Stimulated activated CD4-positive, alpha-beta T cell treated with anti-CD3 and anti-CD28 coated beads, Interleukin-12 subunit alpha, Interleukin-12 subunit beta, amount 100 ng/mL, for 48 hours (primary cell): ENCODE data around the gene FBXO2.

Experiments
- DNase-seq, 3 donors: peaks; one replicate each; pipeline ENCODE4 v3.0.0-alpha.2; 2020; ENCODE audit warnings: low read depth in 2 of 3, low spot score in 1 of 3

FBXO2 gene

DNA sequence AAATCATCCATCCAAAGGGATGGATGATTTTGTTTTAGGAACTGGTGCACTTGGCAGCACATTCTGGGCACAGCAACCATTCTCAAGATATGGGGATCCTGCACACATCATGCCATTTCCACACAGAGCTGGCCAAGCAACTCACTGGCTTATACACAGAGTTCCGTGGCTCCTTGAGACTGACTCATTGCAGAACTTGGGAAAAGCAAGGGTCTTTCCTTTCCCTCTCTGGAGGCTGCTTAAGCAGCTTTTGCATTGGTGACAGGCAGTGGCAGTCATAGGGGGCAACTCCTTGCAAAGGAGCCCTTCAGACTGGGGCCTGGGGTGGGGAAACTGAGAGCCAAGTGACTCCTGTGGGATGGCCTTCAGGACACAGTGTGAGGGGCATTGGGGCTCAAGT lies 28.6 kb upstream of the FBXO2 start:
- no peak for DNase-seq

DNA sequence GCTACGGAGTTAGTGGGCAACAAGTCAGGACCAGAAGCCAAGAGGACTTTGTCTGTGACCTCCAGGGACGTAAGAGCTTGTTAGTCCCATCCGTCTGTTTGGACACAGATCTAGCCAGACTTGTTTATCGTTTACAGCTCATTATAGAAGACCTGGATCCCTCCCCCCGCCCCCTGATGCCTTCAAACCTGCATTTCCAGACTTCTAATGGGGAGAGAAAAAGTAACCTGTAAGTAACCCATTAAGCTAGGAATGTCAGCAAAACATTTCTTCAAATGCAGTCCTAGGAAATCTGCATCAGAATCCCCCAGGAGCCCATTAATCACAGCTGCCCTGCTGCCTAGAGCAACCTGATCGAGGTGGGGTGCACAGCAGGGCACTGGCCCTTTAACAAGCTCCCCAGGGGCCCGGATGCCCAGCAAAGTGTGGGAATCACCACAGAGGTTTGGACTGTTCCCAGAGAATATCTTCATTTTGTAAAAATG lies 28.1 kb upstream of the FBXO2 start:
- DNase-seq, result no peak

DNA sequence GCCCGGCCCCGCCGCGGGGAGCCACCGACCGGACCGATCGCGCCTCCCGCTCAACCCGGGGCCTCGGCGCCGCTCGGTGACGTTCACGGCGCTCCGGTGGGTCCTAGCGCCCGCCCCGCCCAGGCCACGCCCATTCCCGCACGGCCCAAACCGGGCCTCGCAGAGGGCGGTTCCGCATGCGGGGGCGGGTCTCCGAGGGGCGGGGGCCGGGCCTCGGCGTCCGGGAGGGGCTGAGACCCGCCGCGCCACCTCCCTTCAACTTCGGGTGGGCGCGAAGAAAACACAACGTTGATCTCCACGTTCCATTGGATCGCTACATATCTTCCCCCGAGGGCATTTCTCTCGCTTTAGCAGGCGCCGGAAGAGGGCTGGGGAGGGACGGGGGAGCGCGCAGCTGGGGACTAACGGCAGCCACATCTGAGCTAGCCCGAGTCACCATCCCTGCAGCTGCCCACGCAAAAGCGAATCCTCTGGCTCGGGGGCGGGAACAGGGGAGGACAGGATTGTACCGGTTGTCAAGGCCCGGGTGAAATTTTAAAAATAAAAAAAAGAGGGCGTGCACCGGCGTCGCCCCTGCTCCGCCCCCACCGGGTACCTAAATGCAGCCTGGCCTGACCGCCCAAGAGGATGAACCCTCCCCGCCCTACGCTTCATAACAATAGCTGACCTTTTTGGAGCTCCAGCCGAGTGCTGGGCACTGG lies 27.0 kb upstream of the FBXO2 start, which contains the start of gene MAD2L2:
Gene MAD2L2 (minus strand): TSS at position 78 of the 701 bp plus-strand sequence. CDS start 547 bp downstream, outside the sequence.
- DNase-seq, result peak; percentile 76 to 90 (median 87)

DNA sequence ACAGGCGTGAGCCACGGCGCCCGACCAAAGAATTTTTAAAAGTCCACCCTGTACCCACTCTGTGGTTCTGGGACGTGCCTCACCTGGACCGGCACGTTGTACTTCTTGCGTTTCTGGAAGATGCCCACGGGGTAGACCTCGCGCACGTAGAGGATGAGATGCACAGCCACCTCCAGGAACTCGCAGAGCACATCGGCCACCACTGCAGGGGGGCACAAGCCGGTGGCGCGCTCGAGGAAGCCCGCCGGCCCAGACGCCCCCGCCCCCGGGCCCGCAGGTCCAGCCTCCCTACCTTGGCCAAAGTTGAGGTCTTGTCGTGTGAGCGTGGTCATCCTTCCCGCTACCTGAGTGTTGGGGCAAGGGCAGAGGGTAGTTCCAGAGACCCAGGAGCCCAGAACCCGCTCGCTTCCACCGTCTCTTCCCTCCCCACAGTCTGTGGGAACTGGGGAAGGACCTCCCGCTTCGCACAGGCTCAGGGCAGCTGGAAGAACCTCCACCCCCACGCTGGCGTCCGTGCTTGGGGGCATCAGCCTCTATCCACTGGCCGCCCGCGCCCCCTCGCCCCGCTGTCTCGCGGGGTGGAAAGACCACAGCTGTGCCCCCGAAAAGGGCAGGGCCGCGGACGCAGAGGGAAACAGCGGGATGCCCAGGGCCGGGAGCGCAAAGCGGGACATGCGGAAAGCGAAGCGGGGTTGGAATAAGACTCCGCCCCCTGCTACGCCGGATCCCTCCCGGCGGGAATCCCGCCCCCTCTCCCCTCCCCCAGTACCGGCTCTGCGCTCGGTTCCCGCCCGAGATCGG lies 26.2 kb upstream of the FBXO2 start:
- DNase-seq, result peak in 1 of 3 donors; percentile 27

DNA sequence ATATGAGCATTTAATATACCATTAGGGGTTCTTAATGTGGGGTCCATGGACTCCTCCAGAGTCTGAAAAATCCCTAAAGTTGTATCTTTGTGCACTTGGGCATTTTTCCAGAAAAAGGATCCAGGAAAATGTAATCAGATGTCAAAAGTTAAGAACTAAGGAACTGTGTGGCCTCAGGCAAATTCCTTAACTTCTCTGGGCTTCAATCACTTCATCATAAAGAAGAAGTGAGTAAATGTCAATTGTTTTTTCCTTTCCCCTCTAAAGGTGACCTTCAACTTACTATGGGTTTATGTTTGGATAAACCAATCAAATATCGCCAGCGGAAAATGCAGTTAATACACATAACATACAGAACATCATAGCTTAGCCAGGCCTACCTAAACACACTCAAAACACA lies 24.2 kb upstream of the FBXO2 start:
- DNase-seq, result no peak

DNA sequence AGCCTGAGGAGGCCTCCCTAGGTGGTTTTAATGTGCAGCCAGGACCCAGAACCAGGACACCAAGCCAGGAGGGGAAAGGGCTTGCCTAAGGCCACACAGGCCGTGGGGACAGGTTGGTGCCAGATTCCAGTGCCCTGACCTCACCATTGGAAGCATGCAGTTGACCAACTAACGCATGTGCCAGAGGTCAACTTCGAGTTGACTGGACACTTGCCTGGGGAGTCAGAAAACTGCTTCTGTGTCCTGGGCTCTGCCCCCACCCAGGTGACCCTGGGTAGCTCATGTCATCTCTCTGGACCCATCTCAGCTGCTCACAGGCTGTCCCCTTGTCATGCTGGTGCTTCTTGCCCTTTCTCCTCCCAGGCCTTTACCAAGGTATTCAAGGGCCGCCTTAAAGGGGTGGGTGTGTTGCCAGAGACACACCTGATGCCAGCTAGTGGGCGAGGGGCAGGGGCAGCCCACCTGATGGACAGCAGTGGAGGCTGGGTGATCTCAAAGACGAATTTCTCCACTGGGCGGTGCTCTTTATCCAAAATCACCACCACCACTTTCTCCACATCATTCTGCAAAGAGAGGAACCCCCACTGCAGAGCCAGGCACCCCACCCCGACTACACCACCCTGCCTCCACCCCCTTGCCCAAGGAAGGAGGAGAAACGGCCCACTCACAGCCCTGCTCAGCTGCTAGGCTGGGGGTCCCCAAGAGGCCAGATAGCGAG lies 22.3 kb upstream of the FBXO2 start:
- DNase-seq, result no peak

DNA sequence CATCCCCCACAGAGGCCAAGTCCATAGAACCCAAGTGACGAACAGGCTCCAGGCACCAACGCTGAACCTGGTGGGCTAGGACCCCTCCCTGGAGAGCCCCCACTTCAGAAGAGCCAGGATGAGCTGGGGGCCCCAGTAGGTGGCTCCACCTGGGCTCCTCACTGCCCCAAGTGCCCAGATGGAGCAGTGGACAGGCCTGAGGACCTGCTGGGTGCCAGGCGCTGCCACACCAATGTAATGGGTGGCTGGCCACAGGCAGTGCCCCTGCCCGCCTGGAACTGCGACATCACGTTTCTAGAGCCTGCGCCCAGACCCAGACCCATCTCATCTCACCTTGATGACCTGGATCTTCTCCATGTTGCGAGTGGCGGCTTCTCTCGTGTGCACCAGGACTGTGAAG lies 21.1 kb upstream of the FBXO2 start:
- DNase-seq, result no peak

DNA sequence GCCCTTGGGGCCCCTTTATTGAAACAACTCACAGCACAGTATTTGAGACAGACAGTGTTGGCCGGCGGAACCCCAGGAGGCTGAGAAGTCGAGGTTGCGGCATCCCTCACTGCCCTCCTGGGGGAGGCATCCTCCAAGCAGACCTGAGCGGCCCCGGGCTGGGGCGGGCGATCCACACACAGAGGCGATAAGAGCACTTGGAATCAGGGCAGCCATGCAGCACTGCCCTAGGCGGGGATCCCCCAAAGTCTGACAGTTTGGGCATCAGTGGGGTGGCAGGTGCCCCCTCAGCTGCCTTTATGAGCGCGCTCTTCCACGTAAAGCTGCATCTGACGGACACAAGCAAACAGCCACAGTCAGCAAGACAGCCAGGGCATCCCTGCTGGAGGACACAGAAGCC lies 20.3 kb upstream of the FBXO2 start:
- no peak for DNase-seq

DNA sequence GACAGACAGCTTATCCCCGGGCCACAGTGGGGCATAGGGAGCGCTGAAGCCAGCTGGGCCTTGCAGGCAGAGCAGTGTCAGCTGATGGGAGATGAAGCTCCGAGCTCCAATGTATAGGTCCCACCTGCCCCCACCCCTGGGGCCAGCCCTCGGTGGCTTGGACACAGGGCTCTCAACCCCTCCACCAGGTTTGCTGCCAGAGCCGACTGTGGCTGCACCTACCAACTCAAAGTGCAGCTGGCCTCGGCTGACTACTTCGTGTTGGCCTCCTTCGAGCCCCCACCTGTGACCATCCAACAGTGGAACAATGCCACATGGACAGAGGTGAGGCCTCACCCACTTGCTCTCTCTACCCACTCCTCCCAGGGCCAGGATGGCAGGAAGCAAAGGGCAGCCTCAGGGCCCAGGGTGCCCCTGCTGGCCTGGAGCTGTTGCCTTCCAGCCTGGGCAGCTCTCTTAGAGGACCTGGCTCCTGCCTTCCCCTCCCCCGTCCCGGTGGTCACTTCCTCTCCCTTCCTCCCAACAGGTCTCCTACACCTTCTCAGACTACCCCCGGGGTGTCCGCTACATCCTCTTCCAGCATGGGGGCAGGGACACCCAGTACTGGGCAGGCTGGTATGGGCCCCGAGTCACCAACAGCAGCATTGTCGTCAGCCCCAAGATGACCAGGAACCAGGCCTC lies 19.0 kb upstream of the FBXO2 start:
- no peak for DNase-seq

DNA sequence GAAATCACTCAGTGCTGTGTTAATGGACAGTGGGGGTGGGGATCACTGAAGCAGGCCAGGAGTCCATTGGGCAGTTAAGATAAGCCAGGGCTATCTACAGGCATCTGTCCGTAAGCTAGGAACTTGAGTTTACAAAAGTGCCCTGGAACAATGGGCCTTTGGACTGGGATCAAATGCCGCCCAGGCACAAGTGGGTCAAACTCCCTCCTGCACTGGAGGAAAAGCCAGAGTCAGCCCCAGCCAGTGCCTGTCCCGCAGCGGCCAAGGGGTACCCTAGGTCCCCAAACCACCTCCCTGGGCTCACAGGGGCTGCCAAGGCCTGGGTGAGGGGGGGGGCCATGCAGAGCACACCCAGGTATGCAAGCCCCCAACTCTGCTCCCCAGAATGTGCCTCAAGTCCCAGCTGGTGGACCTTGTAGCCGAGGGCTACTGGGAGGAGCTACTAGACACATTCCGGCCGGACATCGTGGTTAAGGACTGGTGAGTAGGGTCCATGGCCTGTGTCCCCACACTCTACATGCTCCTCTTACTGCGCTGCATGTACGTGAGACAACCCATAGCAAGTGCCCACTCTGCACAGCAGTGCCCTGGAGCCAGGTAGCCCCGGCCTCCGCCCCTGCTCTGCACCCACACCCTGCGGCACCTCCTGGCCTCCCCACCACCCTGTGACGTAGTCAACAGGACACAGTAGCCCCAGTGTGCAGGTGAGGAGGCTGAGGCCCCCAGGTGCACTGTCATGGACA lies 17.5 kb upstream of the FBXO2 start:
- no peak for DNase-seq

DNA sequence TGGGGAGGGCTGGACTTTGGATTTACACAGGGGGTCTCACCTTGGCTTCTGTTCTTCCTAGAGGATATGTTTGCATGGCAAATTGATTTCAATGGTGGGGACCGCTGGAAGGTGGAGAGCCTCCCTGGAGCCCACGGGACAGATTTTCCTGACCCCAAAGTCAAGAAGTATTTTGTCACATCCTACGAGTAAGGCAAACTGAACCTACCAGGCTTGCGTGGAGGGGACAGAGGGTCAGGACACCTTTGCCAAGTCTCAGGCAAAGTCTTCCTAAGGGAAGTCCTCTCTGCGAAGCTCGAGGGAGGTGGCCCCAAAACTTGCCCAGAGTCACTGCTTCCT lies 16.9 kb upstream of the FBXO2 start:
- DNase-seq, result no peak

DNA sequence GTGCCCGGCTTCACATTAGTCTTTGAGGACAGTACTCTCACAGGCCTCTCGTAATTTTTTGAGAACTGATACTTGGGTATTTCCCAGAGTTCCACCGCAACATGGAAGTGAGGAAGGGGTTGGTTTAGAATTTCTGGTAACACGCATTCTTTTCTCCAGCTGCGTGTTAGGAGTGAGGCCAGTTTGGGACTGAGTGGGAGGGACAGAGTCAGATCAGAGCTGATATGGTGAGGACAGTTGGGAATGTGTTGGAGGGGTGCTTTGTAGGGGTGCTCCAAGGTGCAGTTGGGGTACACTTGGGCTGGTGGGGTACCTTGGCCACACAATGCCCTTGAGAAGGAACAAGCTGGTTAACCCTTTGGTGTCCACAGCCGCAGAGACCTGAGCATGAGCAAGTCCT lies 16.5 kb upstream of the FBXO2 start:
- no peak for DNase-seq

DNA sequence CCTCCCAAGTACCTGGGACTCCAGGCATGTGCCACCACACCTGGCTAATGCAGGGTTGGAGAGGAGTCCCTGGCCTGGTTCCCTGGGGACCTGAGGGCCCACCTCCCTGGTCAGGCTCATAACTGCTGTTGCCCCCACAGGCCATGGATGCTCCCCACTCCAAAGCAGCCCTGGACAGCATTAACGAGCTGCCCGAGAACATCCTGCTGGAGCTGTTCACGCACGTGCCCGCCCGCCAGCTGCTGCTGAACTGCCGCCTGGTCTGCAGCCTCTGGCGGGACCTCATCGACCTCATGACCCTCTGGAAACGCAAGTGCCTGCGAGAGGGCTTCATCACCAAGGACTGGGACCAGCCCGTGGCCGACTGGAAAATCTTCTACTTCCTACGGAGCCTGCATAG lies 14.3 kb upstream of the FBXO2 start:
- DNase-seq, result no peak

DNA sequence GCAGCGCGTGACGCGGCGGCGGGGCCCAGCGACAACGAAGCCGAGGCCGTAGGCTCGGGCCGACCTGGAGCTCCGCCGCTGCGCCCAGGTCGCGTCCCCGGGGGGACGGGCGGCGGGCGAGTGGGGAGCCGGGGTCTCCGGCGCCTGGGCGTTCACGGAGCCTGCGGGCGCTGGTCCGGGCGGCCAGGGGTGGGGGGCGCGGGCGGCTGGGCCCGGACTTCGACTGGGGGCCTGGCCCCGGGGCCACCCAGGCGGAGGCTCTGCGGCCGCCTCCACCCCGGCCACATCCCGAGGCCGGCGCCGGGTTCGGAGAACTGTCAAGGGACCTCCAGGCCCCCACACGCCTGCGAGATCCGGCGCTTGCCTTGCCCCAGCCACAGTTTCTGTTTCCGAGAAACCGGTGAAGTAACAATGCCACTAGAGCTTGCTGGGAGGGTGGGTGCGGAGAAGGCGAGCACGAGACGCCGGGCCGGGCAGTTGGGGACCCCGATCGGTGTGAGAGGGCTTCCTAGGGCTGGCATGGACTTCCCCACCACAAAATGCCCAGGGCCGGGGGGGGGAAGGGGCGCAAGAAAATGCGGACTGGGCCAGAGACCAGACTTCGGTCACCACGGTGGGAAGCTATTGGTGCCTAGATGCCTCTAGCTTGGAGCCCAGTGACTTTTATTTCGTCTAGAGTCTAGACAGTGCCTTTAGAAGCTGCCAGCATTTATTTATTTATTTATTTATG lies 10.3 kb upstream of the FBXO2 start:
- peak in 2 of 3 donors; percentile 32 to 37 for DNase-seq

DNA sequence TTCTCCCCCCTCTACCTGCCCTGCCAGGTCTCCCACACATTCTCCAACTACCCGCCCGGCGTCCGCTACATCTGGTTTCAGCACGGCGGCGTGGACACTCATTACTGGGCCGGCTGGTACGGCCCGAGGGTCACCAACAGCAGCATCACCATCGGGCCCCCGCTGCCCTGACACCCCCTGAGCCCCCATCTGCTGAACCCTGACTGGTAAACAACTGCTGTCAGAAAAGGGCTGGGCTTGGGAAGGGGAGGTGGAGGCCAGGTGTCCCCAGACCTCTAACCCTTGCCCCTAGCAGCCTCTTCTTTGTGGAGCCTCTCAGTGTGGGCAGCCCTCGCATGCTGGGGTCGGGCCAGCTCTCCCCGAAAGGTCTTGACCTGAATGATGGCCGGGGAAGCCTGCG lies 6.9 kb upstream of the FBXO2 start:
- DNase-seq, result no peak

DNA sequence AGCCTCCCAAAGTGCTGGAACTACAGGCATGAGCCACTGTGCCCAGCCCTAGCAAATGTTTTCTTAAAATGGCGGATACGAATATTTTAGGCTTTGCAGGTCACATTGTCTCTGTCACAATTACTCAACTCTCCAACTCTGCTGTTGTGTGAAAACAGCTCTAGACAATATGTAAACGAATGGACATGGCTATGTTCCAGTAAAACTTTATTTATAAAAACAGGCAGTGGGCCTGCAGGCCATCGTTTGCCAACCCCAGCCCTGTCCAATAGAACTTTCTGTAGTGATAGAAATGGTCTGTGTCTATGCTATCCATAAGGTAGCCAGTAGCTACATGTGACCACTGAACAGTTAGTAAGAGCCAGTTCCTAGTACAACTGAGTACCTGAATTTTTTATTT lies 5.5 kb upstream of the FBXO2 start:
- DNase-seq, result no peak

DNA sequence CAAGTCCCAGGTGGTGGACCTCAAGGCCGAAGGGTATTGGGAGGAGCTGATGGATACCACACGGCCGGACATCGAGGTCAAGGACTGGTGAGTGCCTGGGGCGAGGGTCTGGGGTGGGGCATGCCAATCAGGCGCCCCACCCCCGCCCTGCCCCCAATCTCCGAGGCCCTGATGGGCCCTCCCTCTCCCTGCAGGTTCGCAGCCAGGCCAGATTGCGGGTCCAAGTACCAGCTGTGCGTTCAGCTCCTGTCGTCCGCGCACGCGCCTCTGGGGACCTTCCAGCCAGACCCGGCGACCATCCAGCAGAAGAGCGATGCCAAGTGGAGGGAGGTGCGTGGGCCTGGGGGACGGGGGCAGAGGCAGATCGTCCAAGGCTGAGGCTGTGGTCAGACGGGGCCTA lies 4.3 kb upstream of the FBXO2 start:
- no peak for DNase-seq

DNA sequence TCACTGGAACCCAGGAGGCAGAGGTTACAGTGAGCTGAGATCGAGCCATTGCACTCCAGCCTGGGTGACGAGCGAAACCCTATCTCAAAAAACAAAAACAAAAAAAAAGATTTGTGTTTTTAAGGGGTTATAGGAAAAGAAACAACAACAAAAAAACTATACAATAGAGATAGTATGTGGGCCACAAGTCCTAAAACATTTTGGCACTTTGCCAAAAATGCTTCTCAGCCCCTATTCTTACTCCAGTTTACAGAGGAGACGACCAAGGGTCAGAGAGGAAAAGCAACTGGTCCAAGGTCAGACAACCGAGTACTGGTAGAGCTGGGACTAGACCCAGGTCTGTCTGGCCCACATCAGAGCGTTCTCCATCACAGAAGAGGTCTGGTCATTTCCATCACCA lies 3.4 kb upstream of the FBXO2 start:
- DNase-seq, result no peak

DNA sequence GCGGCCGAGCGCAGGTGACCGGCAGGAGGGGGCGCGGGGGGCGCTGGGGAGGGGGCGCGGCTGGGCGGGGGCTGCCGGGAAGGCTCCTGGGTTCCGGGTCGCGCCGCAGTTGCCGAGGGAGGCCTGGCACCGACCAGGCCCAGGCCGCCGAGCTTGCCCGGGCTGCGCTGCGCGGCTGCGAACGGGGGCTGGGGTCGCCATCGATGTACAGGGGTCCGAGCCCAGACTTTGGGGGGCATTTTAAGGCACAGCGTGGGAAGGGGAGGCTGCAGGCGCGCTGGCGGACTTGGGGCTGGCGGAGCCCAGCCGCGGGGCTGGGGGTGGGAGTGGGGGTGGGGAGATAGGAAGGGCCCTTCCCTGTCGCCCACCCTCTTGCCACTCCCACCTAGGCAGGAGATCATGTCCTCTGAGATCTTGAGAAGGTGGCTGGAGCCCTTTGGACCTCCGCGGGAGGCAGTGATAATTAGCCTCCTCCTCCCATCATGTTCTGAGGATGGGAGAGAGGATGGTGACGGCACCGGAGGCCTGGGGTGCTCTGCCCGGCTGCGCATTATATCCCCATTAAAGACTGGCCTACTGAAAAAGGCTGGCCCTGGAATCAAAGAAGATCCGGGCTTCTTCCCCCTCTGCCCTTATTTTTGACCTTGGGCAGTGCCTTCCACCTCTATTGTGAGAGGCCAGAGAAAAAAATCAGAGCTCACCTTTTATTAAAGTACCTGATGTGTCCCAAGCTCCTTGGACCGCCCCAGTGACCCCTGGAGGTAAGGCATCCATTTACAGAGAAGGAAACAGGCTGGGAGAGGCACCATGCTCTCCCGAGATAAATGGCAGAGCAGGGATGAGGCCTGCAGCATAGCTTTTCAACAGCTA lies 945 bp upstream of the FBXO2 start:
- no peak for DNase-seq
